Activated T-cell treated with anti-CD3 and anti-CD28 coated beads, Interleukin-2, amount 50 U/mL, for 1 hour (primary cell): ENCODE results near the gene AMY1B.
"Not testable (repeated sequence)": the region's sequence is repeated elsewhere in the genome, so short reads cannot be mapped to it uniquely, and the experiment has no call there.

ENCODE experiments used
- DNase-seq: peaks from one replicate; pipeline ENCODE4 v3.0.0-alpha.2; 2020

Gene AMY1B

DNA sequence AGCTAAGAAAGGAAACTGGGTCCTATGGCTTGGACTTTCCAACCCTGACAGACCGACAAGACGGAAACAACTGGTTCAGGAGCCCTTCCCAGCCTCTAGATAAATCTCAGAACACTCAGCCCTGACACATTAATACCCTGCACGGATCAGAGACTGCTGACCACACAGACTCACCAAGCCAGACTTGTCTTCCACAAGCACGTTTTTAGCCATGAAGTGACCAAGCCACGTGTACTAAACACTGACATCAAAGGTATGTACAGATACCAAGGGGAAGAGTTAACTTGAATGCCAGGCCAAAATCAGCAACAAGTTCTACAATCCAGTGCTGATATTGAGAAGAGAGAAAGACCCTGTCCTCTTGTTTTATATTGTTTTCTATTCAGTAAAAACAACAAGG is at the start of gene AMY1B:
AMY1B (minus strand) TSS at position 101 of the 400 bp plus-strand sequence. CDS start 571 bp downstream, outside the sequence.
- not testable (repeated sequence) for DNase-seq

DNA sequence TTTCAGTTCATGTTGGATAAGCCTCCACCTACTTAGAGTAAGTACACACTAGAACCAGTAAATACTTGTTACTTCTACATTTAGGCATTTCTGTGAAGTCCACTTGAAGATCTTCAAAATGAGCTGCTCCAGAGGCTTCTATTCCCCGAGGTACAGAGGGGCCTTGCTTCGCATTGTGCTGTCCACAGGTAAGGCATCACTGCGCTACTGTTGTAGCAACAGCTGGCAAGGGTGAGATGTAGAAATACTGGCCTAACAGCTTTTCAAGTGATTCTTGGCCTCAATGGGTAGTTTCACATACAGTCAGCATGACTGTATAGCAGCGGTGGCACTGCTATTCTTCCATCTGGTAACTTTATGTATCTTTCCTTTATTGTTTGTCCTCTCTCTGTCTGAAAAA is 49.0 kb upstream of the AMY1B start:
- not testable (repeated sequence) for DNase-seq

DNA sequence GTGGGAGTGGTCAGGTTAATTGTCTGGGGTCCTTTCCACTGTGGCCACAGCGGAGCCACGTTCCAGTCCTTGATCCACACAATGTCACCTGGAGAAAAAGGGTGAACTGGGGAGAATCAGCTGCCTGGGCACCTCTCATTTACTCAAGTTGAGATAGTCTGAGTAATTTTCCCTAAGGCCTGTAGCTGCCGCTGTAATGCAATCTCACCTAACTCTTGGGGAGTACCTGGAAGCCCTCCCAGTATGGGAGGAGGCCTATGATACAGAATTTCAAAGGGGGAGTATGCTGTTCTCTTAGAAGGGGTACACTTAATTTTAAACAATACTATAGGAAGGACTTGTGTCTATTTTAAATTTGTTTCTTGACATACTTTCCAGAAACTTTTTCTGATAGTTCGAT is 48.4 kb upstream of the AMY1B start:
- DNase-seq: not testable (repeated sequence)

DNA sequence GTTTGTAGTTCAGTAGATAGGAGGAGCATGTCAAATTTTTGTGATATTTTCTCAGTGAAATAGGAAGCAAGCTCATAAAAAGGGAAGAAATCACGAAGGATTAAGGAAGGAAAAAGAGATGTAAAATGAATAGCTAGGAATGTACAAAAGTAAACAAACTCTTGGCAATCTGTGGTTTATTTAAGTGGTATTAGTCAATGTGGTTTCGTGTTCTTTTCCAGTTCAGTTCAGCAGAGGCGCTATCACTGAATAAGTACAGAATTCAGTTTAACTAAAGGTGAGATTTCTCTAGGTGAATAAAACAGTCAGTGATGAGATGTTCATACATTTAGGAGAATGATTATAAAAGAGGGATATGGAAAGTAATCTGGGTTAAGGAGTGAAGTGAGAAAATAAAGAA is 42.0 kb upstream of the AMY1B start:
- DNase-seq: not testable (repeated sequence)

DNA sequence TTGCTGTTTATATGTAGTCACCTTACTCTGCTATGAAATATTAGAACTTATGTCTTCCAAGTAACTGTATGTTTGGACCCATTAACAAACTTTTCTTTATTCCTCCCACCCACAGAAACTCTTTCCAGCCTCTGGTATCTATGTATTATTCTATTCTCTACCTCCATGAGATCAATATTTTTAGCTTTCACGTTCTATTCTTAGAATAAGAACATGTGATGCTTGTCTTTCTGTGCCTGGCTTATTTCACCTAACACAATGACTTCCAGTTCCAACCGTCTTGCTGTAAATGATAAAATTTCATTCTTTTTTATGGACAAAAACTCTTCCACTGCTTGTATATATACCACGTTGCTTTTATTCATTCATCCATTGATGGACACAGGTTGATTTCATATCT is 39.3 kb upstream of the AMY1B start:
- not testable (repeated sequence) for DNase-seq

DNA sequence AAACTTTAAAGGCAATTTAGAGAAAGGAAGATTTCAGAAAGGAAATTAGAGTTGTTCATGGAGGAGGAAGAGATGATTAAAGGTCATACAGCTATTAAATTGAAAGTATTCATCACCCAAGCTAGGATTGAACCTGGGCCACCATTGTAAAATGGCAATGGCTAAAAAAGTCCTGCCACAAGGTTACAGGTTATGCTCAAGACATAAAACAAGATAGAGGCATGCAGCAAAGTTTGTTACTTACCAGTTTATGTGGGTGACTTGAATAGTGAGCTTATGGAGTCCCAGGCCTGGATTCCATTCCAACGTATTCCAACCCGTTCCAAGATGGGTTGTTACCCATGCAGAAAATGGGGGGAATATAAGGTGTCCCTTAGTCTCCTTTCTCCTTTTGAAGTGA is 25.5 kb upstream of the AMY1B start:
- DNase-seq: not testable (repeated sequence)

DNA sequence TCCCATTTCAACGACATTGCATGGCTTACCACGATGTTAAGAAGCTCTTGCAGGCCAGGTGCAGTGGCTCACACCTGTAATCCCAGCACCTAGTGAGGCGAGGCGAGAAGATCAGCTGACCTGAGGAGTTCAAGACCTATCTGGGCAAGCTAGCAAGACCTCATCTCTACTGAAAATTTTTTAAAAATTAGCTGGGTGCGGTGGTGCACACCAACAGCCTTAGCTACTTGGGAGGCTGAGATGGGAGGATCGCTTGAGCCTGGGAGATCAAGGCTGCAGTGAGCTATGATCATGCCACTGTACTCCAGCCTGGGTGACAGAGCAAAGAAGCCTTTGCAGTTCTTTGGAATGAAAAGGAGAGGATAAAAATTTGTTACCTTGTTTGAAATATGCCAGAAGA is 21.4 kb upstream of the AMY1B start:
- DNase-seq: not testable (repeated sequence)

DNA sequence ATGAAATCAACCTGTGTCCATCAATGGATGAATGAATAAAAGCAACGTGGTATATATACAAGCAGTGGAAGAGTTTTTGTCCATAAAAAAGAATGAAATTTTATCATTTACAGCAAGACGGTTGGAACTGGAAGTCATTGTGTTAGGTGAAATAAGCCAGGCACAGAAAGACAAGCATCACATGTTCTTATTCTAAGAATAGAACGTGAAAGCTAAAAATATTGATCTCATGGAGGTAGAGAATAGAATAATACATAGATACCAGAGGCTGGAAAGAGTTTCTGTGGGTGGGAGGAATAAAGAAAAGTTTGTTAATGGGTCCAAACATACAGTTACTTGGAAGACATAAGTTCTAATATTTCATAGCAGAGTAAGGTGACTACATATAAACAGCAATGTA is 14.4 kb upstream of the AMY1B start:
- not testable (repeated sequence) for DNase-seq

DNA sequence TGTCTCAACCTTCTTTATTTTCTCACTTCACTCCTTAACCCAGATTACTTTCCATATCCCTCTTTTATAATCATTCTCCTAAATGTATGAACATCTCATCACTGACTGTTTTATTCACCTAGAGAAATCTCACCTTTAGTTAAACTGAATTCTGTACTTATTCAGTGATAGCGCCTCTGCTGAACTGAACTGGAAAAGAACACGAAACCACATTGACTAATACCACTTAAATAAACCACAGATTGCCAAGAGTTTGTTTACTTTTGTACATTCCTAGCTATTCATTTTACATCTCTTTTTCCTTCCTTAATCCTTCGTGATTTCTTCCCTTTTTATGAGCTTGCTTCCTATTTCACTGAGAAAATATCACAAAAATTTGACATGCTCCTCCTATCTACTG is 11.7 kb upstream of the AMY1B start:
- not testable (repeated sequence) for DNase-seq

DNA sequence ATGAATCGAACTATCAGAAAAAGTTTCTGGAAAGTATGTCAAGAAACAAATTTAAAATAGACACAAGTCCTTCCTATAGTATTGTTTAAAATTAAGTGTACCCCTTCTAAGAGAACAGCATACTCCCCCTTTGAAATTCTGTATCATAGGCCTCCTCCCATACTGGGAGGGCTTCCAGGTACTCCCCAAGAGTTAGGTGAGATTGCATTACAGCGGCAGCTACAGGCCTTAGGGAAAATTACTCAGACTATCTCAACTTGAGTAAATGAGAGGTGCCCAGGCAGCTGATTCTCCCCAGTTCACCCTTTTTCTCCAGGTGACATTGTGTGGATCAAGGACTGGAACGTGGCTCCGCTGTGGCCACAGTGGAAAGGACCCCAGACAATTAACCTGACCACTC is 5.2 kb upstream of the AMY1B start:
- not testable (repeated sequence) for DNase-seq

DNA sequence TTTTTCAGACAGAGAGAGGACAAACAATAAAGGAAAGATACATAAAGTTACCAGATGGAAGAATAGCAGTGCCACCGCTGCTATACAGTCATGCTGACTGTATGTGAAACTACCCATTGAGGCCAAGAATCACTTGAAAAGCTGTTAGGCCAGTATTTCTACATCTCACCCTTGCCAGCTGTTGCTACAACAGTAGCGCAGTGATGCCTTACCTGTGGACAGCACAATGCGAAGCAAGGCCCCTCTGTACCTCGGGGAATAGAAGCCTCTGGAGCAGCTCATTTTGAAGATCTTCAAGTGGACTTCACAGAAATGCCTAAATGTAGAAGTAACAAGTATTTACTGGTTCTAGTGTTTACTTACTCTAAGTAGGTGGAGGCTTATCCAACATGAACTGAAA is 4.7 kb upstream of the AMY1B start:
- DNase-seq: not testable (repeated sequence)

DNA sequence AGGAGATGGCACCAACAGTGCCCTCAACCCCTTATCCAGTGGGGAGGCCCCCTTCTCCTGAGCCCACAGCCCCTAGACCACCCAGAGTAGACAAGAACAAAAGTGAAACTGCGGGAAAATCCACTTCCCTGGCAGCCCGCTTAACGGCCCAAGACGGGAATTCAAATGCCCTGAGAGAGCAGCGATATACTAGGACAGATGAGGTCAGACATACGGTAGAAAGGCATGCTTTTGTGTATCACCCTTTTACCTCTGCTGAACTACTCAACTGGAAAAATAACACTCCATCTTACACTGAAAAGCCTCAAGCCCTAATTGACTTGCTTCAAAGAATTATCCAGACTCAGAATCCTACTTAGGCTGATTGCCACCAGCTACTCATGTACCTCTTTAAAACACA is 1.4 kb upstream of the AMY1B start:
- not testable (repeated sequence) for DNase-seq

DNA sequence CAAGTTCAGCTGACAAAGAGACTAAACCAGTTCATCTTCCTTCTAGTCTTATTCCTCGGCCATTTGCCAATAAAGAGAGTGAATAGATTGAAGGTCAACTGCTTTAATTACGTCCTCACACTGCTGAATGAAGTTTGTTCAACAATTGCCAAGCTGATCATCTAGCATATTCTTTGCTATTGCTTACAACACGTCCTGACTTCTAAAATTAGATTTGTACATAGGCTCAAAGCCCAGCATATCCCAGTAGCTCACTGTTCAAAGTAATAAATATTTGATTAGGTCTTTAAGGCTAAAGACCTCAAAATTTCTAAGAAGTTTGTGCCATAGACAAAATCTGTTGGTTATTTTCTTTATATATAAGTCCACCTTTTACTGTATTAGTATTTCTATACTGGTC is 19.7 kb downstream of the AMY1B start:
- DNase-seq: not testable (repeated sequence)

DNA sequence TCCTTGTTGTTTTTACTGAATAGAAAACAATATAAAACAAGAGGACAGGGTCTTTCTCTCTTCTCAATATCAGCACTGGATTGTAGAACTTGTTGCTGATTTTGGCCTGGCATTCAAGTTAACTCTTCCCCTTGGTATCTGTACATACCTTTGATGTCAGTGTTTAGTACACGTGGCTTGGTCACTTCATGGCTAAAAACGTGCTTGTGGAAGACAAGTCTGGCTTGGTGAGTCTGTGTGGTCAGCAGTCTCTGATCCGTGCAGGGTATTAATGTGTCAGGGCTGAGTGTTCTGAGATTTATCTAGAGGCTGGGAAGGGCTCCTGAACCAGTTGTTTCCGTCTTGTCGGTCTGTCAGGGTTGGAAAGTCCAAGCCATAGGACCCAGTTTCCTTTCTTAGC is 40.5 kb downstream of the AMY1B start, which contains the start of gene AMY1A:
AMY1A (plus strand) TSS at position 301 of the 400 bp plus-strand sequence. CDS start 571 bp downstream, outside the sequence.
- DNase-seq: not testable (repeated sequence)

DNA sequence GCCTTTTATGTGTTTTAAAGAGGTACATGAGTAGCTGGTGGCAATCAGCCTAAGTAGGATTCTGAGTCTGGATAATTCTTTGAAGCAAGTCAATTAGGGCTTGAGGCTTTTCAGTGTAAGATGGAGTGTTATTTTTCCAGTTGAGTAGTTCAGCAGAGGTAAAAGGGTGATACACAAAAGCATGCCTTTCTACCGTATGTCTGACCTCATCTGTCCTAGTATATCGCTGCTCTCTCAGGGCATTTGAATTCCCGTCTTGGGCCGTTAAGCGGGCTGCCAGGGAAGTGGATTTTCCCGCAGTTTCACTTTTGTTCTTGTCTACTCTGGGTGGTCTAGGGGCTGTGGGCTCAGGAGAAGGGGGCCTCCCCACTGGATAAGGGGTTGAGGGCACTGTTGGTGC is 41.9 kb downstream of the AMY1B start:
- not testable (repeated sequence) for DNase-seq

DNA sequence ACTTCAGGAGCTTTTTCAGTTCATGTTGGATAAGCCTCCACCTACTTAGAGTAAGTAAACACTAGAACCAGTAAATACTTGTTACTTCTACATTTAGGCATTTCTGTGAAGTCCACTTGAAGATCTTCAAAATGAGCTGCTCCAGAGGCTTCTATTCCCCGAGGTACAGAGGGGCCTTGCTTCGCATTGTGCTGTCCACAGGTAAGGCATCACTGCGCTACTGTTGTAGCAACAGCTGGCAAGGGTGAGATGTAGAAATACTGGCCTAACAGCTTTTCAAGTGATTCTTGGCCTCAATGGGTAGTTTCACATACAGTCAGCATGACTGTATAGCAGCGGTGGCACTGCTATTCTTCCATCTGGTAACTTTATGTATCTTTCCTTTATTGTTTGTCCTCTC is 45.1 kb downstream of the AMY1B start:
- DNase-seq: not testable (repeated sequence)

DNA sequence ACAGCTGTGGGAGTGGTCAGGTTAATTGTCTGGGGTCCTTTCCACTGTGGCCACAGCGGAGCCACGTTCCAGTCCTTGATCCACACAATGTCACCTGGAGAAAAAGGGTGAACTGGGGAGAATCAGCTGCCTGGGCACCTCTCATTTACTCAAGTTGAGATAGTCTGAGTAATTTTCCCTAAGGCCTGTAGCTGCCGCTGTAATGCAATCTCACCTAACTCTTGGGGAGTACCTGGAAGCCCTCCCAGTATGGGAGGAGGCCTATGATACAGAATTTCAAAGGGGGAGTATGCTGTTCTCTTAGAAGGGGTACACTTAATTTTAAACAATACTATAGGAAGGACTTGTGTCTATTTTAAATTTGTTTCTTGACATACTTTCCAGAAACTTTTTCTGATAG is 45.7 kb downstream of the AMY1B start:
- DNase-seq: not testable (repeated sequence)

DNA sequence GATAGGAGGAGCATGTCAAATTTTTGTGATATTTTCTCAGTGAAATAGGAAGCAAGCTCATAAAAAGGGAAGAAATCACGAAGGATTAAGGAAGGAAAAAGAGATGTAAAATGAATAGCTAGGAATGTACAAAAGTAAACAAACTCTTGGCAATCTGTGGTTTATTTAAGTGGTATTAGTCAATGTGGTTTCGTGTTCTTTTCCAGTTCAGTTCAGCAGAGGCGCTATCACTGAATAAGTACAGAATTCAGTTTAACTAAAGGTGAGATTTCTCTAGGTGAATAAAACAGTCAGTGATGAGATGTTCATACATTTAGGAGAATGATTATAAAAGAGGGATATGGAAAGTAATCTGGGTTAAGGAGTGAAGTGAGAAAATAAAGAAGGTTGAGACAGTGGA is 52.1 kb downstream of the AMY1B start:
- not testable (repeated sequence) for DNase-seq

DNA sequence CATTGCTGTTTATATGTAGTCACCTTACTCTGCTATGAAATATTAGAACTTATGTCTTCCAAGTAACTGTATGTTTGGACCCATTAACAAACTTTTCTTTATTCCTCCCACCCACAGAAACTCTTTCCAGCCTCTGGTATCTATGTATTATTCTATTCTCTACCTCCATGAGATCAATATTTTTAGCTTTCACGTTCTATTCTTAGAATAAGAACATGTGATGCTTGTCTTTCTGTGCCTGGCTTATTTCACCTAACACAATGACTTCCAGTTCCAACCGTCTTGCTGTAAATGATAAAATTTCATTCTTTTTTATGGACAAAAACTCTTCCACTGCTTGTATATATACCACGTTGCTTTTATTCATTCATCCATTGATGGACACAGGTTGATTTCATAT is 54.8 kb downstream of the AMY1B start:
- not testable (repeated sequence) for DNase-seq
